Hematopoietic multipotent progenitor cell (in vitro differentiated cells): ENCODE data around the gene PLG. TPM values are rescaled to one million over a fixed set of nuclear protein-coding genes. Genes with fewer than 3 reads are reported as not detected.
"Not testable (repeated sequence)": the region's sequence is repeated elsewhere in the genome, so short reads cannot be mapped to it uniquely, and the experiment has no call there.

ENCODE experiments used
- DNase-seq, 3 donors: peaks; one replicate each; pipeline ENCODE4 v3.0.0-alpha.2; 2011 to 2015; ENCODE audit warnings: low read depth in 2 of 3, low spot score in 2 of 3
- total RNA-seq: library from RNA; depleted of rRNA; stranded (reverse); fragments of >200 nt; gene quantifications from one replicate; pipeline ENCODE4 v1.2.3, GENCODE V29; 2012

The PLG gene
- total RNA-seq, result under 0.01 TPM

DNA sequence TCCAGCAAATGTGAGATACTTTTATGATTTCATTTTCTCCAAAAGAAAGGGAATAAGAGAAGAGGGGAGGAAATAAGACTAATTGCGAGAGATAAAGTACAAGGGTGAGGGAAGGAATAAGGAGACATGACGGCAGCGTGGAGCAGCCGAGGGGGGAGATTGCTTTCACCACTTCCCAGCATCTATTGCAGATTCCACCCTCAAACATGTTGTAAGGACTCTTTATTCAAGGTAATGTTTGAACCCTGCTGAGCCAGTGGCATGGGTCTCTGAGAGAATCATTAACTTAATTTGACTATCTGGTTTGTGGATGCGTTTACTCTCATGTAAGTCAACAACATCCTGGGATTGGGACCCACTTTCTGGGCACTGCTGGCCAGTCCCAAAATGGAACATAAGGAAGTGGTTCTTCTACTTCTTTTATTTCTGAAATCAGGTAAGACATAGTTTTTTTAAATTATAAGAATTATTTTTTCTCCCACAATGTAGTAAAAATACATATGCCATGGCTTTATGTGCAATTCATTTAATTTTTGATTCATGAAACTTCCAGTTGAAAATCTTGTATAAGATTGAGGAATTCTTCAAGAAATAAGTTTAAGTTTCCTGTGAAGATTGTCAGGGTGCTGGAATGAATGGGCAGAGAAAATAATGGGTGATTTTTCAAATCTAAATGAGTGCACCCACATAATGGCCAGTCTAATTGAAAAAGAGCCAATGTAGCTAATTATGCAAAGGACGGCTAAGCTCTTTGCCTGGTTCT is at the start of gene PLG:
Gene PLG, plus strand, starts transcription at position 327 of the 763 bp plus-strand sequence. Its CDS starts 61 bp downstream, at position 388.
- DNase-seq, result not testable (repeated sequence)

DNA sequence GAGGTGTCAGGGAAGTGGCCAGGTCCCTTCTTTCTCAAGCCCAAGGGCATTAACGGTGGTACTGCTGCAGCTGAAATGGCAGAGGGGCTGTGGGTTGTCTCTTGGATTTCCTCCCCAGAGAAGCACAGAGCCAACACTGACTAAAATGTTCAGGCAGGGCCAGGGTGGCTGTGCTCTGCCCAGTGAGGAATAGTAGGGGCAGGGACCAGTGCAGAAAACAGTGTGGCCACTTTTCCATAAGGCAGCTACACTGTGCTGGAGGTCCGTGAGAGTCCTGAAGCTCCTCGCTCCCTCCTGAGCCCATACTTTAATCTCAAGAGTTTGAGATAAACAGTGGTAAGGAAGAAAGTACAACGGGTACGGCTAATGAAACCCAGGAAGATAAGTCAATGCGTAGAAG is 42.5 kb upstream of the PLG start:
- no peak for DNase-seq

DNA sequence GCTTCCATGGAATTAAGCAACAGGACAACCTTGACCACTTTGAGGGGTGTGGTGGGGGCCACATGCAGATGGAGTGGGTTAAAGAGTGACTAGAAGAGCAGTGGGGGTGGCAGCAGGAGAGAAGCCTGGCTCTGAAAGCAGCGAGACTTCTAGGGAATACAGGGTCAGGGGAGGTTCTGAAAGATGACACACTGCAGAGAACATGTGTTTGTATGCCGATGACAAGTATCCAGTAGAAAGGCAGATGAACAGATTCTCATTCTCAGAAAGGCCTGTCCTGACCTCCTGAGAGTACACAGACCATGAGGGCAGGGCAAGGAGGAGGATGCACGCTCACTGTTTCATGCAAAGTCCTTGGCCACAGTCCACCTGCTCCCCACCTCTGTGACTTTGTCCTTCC is 40.8 kb upstream of the PLG start:
- no peak for DNase-seq

DNA sequence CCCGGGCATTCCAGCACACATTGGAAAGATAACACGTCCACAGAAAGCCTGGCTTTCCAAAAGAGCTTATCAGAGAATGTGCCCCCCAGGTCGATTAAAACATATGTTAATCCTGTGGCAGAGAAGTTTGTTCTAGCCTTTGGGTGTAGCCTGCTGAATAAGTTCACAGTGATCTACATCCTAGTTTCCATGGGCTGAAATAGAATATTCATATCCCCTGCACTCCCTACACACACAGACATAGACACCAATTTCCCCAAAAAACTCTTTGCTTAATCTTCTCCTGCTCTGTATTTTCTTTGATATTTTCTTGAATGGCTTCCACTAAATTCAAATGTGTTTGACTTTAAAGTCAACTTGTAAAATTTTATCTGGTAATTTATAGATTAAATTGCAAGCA is 39.6 kb upstream of the PLG start:
- DNase-seq, result no peak

DNA sequence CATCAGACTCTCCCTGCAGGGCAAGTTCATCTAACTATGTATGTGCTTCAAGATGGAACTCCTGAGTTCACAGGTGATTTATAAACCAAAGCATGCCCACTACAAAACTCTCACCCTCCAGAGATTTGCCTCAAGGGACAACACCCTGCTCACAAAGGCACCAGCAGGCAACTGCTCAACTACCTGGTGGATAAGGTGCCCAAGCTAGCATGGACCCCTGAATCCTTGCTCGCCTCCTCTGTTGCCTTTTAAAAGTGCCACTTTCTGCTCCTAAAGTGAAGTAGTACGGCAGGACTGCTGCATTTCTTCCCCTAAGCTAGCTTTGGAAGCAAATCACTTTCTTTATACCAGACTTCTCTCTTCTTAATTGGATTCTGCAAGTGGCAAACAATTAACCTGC is 39.2 kb upstream of the PLG start:
- DNase-seq, result no peak

DNA sequence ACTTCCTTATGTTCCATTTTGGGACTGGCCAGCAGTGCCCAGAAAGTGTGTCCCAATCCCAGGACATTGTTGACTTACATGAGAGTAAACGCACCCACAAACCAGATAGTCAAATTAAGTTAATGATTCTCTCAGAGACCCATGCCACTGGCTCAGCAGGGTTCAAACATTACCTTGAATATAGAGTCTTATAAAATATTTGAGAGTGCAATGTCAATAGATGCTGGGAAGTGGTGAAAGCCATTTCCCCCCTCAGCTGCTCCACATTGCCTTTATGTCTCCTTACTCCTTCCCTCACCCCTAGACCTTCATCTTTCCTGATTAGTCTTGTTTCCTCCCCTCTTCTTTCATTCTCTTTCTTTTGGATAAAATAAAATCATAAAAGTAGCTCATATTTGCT is 37.8 kb upstream of the PLG start, which contains the start of gene LPA:
Gene LPA, minus strand, starts transcription at position 78 of the 400 bp plus-strand sequence. Its CDS starts 61 bp downstream, at position 17.
- not testable (repeated sequence) for DNase-seq

DNA sequence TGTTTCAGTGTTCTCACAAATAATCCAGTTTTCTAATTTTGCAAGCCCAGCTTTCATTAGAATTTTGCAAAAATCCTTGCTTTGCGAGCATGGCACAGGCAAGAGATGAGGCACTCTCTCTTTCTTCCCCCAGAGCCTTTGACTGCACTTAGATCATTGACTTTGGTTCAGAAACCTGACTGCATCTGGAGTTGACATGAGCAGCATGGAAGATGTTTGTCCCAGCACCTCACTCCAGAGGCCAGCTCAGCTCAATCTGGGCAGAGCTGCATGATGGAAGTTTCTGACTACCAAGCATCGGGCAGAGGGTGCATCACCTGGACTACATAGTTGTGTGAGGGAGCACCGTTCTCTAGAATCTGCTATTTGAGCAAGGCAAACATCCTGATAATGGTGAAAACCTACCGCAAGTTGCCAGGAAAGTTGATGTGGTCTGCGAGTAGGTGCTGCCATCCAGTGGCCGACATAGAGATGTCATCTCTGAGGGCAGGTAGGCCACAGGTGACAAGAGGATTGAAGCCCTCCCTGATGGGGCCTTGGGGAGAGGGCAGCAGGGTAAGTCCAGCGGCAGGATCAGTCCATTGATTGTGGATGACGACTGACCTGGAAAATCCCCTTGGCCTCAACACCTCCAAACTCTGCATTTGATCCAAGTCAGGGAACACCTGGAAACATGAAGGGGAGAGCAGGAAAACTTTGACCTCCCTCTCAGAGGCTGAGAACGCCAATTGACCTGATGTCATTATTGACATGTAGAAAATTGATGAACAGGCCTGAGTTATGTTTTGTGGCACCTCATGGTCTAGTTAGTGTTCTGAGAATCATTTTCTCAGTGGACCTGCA is 34.2 kb upstream of the PLG start:
- DNase-seq, result peak in 2 of 3 donors; percentile 9 to 30

DNA sequence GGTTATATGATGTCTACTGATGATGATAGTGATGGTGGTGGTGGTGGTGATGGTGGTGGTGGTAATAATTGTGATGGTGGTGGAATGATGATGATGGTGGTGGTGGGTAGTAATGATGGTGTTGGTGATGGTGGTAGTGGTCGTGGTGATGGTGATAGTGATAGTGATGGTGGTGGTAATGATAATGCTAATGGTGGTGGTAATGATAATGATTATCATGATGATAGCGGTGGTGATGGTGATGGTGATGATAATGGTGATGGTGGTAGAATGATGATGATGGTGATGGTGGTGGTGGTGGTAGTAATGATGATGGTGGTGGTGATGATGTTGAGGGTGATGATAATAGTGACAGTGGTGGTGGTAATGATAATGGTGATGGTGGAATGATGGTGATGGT is 33.5 kb upstream of the PLG start:
- DNase-seq, result no peak

DNA sequence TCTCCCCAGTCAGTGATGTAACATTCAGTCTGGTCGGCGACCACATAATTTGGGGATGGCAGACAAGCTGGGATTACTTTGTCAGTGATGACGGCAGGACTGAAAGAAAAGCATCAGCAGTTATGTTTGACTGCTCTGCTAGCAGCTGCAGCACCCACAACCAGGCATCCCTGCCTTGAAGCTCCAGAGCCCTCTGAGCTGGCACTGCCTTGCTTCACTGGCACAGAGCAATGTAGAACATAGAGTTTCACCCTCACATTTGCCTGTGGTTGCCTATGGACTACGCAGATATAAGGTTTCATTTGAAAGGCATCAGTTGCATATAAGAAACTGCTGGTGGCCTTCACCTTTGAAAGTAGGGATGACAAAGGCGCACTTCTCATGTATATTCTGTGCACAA is 25.6 kb upstream of the PLG start:
- not testable (repeated sequence) for DNase-seq

DNA sequence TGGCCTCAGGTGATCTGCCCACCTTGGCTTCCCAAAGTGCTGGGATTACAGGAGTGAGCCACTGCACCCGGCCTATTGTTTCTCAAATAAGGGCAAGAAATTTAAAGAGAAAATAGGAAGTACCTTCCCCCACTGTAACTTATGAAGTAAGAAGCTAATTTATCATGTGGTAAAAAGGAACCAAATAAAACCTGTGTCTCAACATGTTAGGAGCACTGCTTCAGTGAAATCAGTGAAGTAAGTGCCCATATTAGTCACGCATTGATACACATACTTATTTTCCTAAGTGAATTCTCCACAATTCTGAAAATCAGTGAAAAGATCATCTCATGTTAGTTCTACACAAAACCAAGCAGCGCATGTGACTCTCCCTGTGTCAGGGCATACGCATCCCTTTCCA is 23.8 kb upstream of the PLG start:
- no peak for DNase-seq

DNA sequence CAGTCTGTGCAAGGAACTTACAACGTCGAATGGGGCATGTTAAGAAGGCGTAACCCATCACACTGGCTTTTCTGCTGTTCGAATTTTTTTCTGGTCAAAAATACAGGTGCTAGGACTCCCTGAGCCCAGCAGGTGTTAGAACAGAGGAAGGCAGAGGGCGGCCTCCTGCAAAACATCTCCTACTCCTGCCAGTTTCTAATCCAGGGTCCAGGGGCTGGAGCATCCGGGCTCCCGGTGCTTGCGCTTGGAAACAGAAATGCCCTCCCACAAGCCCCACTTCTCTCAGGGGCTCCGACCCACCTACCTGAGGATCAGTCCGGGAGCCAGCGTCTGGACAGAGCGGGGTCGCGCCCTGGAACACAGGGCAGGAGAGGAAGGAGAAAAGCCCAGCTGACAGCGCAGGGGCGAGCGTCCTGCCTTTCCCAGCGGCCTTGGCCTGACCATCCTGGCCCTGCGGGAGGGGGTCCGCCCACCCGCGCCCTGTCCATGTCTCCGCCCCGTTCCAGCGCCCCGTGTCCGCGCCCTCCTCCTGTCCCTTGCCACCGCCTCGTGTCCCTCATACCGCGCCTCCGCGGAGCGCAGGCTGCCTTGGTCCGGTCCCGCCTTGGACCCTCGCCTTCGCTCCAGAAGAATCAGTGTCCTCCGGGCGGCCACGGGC is 23.2 kb upstream of the PLG start:
- DNase-seq, result no peak

DNA sequence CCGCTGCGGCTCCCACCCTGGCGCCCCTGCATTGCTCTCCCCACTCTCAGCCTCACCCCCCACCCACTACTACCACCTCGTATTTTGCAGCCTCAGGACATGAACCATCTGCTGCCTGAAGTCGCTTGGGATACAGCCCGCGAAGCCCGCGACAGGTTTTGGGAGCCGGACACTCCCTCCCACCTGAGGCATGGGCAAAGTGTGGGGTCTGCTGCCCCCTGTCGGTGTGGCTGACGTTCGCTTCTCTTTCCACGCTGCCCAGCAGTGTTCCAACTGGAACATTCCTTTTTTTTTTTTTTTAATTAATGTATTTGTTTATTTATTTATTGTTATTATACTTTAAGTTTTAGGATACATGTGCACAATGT is 22.7 kb upstream of the PLG start:
- DNase-seq, result no peak

DNA sequence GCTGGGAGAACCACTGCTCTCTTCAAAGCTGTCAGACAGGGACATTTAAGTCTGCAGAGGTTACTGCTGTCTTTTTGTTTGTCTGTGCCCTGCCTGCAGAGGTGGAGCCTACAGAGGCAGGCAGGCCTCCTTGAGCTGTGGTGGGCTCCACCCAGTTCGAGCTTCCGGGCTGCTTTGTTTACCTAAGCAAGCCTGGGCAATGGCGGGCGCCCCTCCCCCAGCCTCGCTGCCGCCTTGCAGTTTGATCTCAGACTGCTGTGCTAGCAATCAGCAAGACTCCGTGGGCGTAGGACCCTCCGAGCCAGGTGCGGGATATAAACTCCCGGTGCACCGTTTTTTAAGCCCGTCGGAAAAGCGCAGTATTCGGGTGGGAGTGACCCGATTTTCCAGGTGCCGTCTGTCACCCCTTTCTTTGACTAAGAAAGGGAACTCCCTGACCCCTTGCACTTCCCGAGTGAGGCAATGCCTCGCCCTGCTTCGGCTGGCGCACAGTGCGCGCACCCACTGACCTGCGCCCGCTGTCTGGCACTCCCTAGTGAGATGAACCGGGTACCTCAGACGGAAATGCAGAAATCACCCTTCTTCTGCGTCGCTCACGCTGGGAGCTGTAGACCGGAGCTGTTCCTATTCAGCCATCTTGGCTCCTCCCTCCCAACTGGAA is 16.8 kb upstream of the PLG start:
- DNase-seq, result not testable (repeated sequence)

DNA sequence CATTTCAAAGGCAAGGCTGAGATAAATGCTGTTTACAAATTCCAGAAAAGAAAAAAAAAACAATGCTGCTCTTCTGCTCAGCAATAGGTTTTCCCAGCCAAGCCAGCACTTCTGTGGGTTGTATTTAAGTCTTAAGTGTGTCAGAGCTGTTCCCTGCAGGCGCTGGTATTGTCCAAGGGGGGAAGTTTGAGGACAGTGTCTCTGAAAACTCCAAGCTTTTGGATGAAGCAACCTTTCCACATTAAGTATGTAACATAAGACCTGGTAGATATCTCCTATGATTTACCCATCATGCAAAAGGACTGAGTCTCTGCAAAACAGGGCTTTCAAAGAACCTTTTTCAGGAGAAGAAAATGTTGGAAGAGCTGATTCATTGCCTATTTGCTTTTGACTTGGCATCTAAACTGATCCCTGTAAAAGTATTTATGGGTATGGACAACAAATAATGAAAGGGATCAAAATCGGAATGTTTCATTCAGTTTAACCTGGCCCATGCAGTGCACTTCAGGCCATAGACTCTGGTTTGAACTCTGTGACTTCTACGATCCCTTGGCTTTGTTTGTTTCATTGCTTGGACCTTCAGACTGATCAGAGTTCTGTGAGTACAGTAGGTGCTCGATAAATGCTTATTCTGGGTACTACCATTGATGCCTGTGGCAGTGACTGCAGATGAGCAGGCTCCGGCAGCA is 16.1 kb upstream of the PLG start:
- DNase-seq, result no peak

DNA sequence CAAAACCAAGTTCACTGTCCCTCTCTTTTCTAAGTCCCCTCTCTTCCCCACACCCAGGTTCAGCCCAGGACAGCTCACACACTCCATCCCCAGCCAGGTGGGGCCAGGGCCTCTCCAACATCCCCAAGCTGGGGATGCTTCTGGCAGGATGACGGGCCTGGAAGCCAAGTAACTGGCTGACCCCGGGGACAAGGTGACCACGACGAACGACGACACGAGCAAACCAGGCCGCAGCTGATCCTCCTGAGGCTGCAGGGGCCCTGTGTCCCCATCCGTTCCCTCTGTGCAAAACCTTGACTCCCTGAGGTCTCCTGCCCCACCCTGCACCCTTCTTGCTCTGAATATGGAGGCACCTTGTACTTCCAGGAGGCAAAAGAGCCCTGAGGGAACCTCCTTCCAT is 11.6 kb upstream of the PLG start:
- no peak for DNase-seq

DNA sequence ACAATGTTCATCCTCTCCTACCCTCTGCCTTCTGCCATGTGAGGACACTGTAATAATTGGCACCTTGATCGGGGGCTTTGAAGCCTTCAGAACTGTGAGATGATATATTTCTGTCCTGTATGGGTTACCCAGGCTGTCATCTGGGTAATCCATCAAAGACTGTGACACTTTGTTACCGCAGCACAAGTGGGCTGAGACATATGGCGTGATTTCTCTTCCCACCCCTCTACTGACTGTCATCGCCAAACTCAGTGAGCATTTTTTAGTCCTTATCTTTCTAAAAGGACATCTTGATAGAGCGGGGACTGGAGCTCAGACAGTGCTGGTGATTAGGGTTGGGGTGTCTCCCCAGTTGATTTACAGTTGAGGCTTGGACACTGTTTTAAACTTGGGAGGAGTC is 10.4 kb upstream of the PLG start:
- DNase-seq, result no peak

DNA sequence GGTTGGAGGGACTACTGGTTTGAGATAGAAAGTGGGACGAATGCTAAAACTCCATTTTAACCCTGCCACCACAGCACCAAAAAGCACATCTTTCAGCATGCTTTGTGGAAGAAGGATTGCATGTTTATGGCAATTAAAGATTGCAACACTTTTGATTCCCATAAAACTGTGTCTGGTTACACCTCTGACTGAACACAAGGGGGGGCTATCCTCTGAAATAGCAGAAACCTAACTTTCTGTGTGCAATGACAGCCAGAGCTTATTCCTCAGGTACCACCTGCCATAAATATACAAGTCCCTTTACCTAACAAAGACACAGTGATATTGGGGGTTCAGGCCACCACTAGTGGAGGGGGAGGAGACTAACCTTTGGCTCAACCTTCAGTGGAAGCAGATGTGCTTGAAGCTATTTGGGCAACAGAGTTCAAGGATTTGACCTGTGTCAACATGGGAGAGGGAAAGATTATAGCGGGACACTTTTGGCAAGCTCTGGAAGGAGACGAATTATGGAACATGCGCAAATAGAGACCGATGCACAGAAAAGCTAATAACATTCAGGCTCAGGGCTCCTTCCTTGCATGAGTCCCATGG is 9.6 kb upstream of the PLG start:
- no peak for DNase-seq

DNA sequence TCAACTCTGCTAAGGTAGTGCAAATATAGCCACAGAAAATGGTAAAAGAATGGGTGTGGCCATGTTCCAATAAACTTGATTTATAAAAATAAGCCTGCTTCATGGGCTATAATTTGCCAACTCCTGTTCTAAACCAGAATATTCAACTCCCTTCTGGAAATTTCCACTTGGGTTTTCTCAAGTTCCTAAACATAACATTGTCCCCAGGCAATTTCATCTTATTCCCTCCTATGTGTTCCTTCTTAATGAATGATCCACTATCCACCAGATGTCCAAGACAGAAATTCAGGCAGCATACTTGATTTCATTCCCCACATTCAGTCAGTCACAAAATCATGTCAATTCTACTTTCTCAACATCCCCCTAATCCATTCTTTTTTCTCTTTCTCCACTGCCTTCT is 7.0 kb upstream of the PLG start:
- DNase-seq, result not testable (repeated sequence)

DNA sequence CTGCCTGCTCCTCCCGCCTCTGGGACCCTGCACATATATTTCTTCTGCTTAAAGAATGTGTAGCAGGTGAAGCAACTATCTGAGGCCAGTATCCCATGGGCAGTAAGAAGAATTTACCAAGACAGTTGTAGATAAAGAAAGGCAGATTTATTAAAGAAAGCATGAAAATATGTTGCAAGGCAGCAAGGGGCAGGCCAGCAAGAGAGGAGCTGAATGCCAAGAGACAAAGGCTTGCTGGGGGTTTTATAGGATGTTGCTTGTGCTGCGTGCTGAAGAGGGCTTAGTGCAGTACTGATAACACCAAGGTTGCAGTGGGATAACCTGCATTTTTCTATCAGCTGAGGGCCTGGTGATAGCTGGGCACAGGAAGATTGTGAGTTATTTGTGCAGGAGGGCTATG is 6.4 kb upstream of the PLG start:
- DNase-seq, result not testable (repeated sequence)

DNA sequence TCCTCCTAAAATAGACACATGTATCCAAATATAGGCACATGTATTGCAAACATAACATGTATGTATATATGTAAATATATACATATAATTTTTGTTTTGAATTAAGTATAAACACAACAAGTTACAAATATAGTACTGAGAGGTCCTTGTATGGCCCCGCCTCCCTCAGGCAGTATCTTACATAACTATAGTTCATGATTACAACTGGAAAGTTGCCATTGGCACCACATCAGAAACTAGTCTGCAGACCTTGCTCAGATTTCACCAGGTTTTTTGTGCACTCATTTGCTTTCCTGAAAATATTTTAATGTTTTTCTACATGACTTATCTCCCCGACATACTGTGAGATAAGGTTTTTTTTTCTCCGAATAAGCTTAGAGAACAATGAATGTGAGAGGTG is 5.2 kb upstream of the PLG start:
- not testable (repeated sequence) for DNase-seq
